H1 (cell line): ENCODE results near the gene RMDN2. TPM values are rescaled to one million over a fixed set of nuclear protein-coding genes. Genes with fewer than 3 reads are reported as not detected.

Experiments used
- ATF2 ChIP-seq: IDR thresholded peaks from 2 replicates; pipeline ENCODE4 v1.6.1; 2012; ENCODE audit warnings: low read length, inconsistent platforms
- CBX8 ChIP-seq: fragments of 300-800, 300-1000 bp; sonication (generic); IDR thresholded peaks from 2 replicates; pipeline ENCODE4 v1.7.1; 2016; ENCODE audit warnings: low read depth, low read length, borderline replicate concordance
- HDAC6 ChIP-seq: IDR thresholded peaks from one replicate; pipeline ENCODE4 v1.7.1; 2012; ENCODE audit warnings: low read depth, mild to moderate bottlenecking, inconsistent platforms, low read length, moderate library complexity
- KDM1A ChIP-seq: fragments of 200-600, 300-600 bp; sonication (generic); IDR thresholded peaks from 2 replicates; pipeline ENCODE4 v1.7.1; 2016; ENCODE audit warnings: mild to moderate bottlenecking, low read length, borderline replicate concordance
- KDM5A ChIP-seq: fragments of 200-600 bp; IDR thresholded peaks from 2 replicates; pipeline ENCODE4 v1.7.1; 2012; ENCODE audit warnings: mild to moderate bottlenecking, low read length, inconsistent platforms, mixed read lengths
- PHF8 ChIP-seq: fragments of 200-600 bp; sonication (generic); conservative IDR thresholded peaks from 2 replicates; pipeline ENCODE4 v1.7.1; 2012; ENCODE audit warnings: low read depth, mild to moderate bottlenecking, inconsistent platforms, low read length, moderate library complexity
- POLR2A ChIP-seq, 2 experiments: IDR thresholded peaks; 1 replicate in 1 of 2; 2 replicates in 1 of 2; pipeline ENCODE4 v1.6.1; 2011; ENCODE audit warnings: low read depth in 2 of 2, low read length in 2 of 2, mild to moderate bottlenecking in 2 of 2; ENCODE audit errors: control extremely low read depth in 1 of 2
- RAD21 ChIP-seq, 2 experiments: IDR thresholded peaks in 1 of 2; conservative IDR thresholded peaks in 1 of 2; 2 replicates each; pipeline ENCODE4 v1.6.1; 2011; ENCODE audit warnings: low read depth in 2 of 2, low read length in 2 of 2, improper control_type of control experiment in 1 of 2, inconsistent platforms in 1 of 2, mild to moderate bottlenecking in 1 of 2, moderate library complexity in 1 of 2
- SIRT6 ChIP-seq: IDR thresholded peaks from one replicate; pipeline ENCODE4 v1.7.1; 2012; ENCODE audit warnings: low read length, inconsistent platforms
- polyA plus RNA-seq, 7 experiments: library from polyadenylated mRNA; depleted of rRNA in 3 of 7; stranded (reverse) in 5 of 7; unstranded in 2 of 7; fragments of >200 nt in 5 of 7; fragments of 200-250 nt in 2 of 7; gene quantifications; 1 replicate in 5 of 7; 2 replicates in 1 of 7; 4 replicates in 1 of 7; pipeline versions ENCODE4 v1.2.1 to v1.2.3, GENCODE V29; 2011 to 2013; ENCODE audit warnings: missing spikeins in 2 of 7, mixed read lengths in 2 of 7
- total RNA-seq: library from RNA; stranded (reverse); fragmentation: NEBNext Ultra II Directional; extraction: Animal tissue kit (Norgen Biotek cat#: 25700); gene quantifications from 2 replicates; pipeline ENCODE4 v1.2.1, GENCODE V29; 2021

RMDN2 gene
- total and polyA plus RNA-seq, 2 of the 8 experiments (the other 6 are each of a cell fraction or from before 2014, with no cell fraction given) = 0.53 to 3.0 TPM

- no peak for TF ChIP-seq RAD21 (IDR thresholded peaks at IDR 0.05 in 1 of 2, conservative IDR thresholded peaks at IDR 0.05 in 1 of 2; ENCODE audit: low read depth in 2 of 2, low read length in 2 of 2)
- TF ChIP-seq HDAC6 = no peak
- no peak for TF ChIP-seq POLR2A (IDR thresholded peaks at IDR 0.05; ENCODE audit: control extremely low read depth in 1 of 2, low read depth in 2 of 2, low read length in 2 of 2)
- no peak for TF ChIP-seq ATF2
- no peak for TF ChIP-seq KDM1A
- no peak for TF ChIP-seq SIRT6
- TF ChIP-seq KDM5A = no peak
- no peak for TF ChIP-seq PHF8
- no peak for TF ChIP-seq CBX8
- TF ChIP-seq, all 59 proteins: peak for 0
Observed at GRCh38 chr2:38032946-38033345, 107.9 kb downstream of the RMDN2 start (continued).
